Measurements from ENCODE around the gene CMKLR1. TPM values are rescaled to one million over a fixed set of nuclear protein-coding genes. Genes with fewer than 3 reads are reported as not detected.
A peak's percentile ranks its signal among the peaks of the same experiment; 100 is the strongest.

CMKLR1 gene
- total RNA-seq, 1 donor from 2014 or later = 0.44 TPM

DNA sequence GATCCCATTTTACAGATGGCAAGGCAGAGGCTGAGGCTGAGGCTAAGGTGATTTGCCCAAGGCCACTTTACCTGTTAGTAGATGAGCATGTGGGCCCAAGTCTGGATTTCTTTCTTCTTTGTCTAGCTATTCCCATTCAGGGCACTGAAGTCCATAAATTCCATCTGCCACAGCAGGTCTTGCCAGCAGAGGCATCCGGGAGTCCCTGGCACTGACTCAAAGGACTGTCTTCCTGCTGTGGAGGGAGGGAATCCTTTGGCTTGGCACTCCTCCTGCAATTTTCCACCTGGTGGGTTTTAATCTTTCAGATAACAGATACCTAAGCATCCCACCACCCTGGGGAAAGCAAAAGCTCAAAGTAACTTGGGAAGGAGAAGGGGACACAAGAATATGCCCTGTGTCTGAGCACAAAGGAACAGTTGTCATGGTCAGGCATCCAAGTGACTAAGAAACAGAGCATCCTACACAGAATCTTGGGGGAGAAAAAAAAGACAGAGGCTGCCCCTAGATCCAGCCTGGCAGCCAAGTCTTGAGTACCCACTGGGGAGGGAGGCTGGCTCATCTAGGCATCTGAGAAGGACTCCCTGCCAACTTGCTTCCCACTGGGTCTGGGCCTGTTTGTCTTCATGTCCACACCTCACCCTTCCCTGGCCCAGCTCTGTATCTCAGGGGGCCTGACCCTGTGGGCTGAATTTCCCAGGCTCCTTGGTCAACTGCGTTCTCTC lies 35.6 kb upstream of the CMKLR1 start:
- no peaks in the 10 kb centered on the region for H3K4me1 Mint-ChIP-seq
- TF ChIP-seq, protein P1, sequence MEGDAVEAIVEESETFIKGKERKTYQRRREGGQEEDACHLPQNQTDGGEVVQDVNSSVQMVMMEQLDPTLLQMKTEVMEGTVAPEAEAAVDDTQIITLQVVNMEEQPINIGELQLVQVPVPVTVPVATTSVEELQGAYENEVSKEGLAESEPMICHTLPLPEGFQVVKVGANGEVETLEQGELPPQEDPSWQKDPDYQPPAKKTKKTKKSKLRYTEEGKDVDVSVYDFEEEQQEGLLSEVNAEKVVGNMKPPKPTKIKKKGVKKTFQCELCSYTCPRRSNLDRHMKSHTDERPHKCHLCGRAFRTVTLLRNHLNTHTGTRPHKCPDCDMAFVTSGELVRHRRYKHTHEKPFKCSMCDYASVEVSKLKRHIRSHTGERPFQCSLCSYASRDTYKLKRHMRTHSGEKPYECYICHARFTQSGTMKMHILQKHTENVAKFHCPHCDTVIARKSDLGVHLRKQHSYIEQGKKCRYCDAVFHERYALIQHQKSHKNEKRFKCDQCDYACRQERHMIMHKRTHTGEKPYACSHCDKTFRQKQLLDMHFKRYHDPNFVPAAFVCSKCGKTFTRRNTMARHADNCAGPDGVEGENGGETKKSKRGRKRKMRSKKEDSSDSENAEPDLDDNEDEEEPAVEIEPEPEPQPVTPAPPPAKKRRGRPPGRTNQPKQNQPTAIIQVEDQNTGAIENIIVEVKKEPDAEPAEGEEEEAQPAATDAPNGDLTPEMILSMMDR (conservative IDR thresholded peaks at IDR 0.05) = no peak
- peaks cover 3% of the 10 kb centered on the region for H3K36me3 Mint-ChIP-seq (ENCODE audit: low read depth)
- no peak for DNase-seq (ENCODE audit: low read depth, low spot score)
- peaks cover 28% of the 10 kb centered on the region for H3K9me3 Mint-ChIP-seq
- H3K27ac Mint-ChIP-seq (ENCODE audit: unreplicated experiment) = no peak overlapping the region
- H3K4me3 Mint-ChIP-seq = no peak overlapping the region
- peaks cover 15% of the 10 kb centered on the region for H3K27me3 Mint-ChIP-seq (ENCODE audit: low read depth)

DNA sequence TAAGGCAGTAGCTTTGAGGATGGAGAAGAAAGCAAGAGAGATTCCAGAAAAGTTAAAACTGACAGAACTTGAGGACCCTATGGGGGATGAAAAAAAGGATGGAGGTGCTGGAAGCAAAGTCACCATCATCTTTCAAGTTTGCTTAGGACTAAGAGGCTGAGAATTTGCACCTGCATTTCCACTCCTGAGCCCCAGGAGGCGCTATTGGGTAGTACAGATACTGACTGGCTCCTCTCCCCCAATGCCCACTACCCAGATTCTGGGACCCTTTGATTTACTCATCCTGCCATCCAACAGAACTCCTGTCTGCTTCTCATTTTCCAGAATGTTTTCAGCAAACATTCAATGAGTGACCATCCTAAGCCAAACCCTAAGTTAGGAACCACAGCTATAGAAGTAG lies 34.0 kb upstream of the CMKLR1 start:
- no peak overlapping the region for H3K27ac Mint-ChIP-seq (ENCODE audit: unreplicated experiment)
- DNase-seq (ENCODE audit: low read depth, low spot score) = no peak
- no peaks in the 10 kb centered on the region for H3K4me1 Mint-ChIP-seq
- H3K36me3 Mint-ChIP-seq (ENCODE audit: low read depth) = peaks cover 3% of the 10 kb centered on the region
- peaks cover 18% of the 10 kb centered on the region for H3K27me3 Mint-ChIP-seq (ENCODE audit: low read depth)
- no peak overlapping the region for H3K4me3 Mint-ChIP-seq
- TF ChIP-seq, protein P1 (conservative IDR thresholded peaks at IDR 0.05) = peak; percentile 29
- H3K9me3 Mint-ChIP-seq = peaks cover 28% of the 10 kb centered on the region

DNA sequence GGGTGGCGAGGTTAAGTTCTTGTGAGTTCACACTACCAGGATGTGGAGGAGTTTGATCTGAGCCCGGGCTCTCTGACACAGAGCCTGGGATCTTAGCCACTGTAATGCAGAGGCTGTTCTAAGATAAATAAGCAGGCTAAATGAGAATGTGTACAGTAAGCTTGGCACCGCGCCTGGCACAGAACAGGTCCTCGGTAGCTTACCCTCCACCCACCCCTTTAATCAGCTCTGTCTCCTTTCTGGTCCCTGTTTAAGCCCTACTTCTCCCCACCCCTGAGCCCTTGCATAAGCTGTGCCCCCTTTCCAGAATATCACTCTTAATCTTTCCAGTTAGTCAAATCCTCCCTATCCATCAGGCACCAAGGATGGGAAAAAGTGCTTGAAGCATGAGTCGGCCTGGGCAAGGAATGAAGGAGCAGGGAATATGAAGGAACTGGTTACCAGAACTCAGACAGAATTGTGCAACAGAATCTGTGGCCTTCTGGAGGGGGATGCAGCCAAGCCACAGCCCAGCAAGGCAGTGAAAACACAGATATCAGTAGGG lies 32.8 kb upstream of the CMKLR1 start:
- H3K4me1 Mint-ChIP-seq = no peaks in the 10 kb centered on the region
- H3K27me3 Mint-ChIP-seq (ENCODE audit: low read depth) = peaks cover 11% of the 10 kb centered on the region
- TF ChIP-seq, protein P1 (conservative IDR thresholded peaks at IDR 0.05) = no peak
- DNase-seq (ENCODE audit: low read depth, low spot score) = no peak
- H3K36me3 Mint-ChIP-seq (ENCODE audit: low read depth) = peaks cover 3% of the 10 kb centered on the region
- H3K27ac Mint-ChIP-seq (ENCODE audit: unreplicated experiment) = no peak overlapping the region
- H3K9me3 Mint-ChIP-seq = peaks cover 18% of the 10 kb centered on the region
- H3K4me3 Mint-ChIP-seq = no peak overlapping the region

DNA sequence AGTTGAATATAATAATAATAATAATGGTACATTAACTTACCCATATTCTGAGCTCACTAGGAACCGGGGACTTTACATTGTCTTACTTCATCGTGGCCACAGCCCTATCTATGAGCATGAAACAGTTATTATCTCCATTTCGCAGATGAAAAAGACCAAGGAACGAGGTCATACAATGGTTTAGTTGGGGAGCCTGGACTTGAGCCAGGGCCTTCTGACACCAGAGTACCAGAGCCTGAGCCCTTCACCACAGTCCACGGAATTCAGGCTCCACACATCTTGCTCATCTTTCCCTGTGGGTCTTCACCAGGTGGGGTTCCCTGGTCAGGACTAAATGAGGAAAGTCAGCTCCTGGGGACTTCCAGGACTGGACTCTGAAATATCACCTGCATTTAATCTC lies 31.3 kb upstream of the CMKLR1 start:
- TF ChIP-seq, protein P1 (conservative IDR thresholded peaks at IDR 0.05) = no peak
- no peak for DNase-seq (ENCODE audit: low read depth, low spot score)
- no peak overlapping the region for H3K4me3 Mint-ChIP-seq
- no peak overlapping the region for H3K27ac Mint-ChIP-seq (ENCODE audit: unreplicated experiment)
- peaks cover 3% of the 10 kb centered on the region for H3K36me3 Mint-ChIP-seq (ENCODE audit: low read depth)
- peaks cover 3% of the 10 kb centered on the region for H3K27me3 Mint-ChIP-seq (ENCODE audit: low read depth)
- no peaks in the 10 kb centered on the region for H3K4me1 Mint-ChIP-seq
- H3K9me3 Mint-ChIP-seq = peaks cover 10% of the 10 kb centered on the region

DNA sequence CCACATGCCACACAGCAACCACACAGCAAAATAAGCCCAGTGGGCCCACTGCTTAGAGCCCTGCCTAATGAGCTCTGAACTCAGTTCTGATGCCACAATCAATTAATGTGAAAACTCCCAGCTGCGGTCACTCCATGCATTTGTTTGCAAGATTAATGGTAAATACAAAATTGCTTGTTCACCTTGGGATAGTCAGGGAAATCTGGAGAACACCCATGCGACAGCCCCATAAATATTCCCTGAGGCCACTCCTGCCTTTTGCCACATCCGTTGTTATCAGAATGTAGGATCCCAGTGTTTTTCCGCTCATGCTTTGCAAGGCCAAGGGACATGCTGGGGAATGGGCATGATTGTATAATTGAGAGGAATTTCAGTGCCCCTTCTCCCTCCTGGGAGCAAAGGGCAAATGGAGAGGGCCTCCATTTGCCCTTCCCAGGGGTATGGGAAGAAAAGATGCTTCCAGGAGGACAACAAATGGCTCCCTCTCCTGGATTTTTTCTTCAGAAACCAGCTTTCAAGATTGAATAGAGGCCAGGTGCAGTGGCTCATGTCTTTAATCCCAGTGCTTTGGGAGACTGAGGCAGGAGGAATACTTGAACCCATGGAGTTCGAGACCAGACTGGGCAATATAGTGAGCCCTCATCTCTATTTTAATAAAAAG lies 30.8 kb upstream of the CMKLR1 start:
- TF ChIP-seq, protein P1 (conservative IDR thresholded peaks at IDR 0.05) = no peak
- H3K27ac Mint-ChIP-seq (ENCODE audit: unreplicated experiment) = no peak overlapping the region
- H3K4me1 Mint-ChIP-seq = no peaks in the 10 kb centered on the region
- no peak overlapping the region for H3K4me3 Mint-ChIP-seq
- no peak for DNase-seq (ENCODE audit: low read depth, low spot score)
- H3K9me3 Mint-ChIP-seq = peaks cover 10% of the 10 kb centered on the region
- peaks cover 3% of the 10 kb centered on the region for H3K27me3 Mint-ChIP-seq (ENCODE audit: low read depth)
- H3K36me3 Mint-ChIP-seq (ENCODE audit: low read depth) = peaks cover 3% of the 10 kb centered on the region
